Measurements from ENCODE around the gene URI1. TPM values are rescaled to one million over a fixed set of nuclear protein-coding genes. Genes with fewer than 3 reads are reported as not detected.

URI1 gene
- total and polyA plus RNA-seq, 2 experiments from 2014 or later: 16.2 to 58.1 TPM

GRCh38 chr19:30062065-30062906, 120.2 kb downstream of the URI1 start:
- no peak for DNase-seq
- Histone ChIP-seq H3K9me2 (ENCODE audit: insufficient read depth) (no peaks in the 10 kb centered on the region), H3K4me3 (no peak overlapping the region), H3K27ac (no peak overlapping the region), H3K27me3 (replicated peaks; ENCODE audit: insufficient read depth) (no peaks in the 10 kb centered on the region), H3K4me2 (ENCODE audit: unreplicated experiment) (no peak overlapping the region), H3K36me3 (ENCODE audit: low read depth) (no peaks in the 10 kb centered on the region), H3K4me1 (ENCODE audit: insufficient read depth) (no peaks in the 10 kb centered on the region), H4K20me1 (ENCODE audit: insufficient read depth) (no peaks in the 10 kb centered on the region), H3F3A (ENCODE audit: insufficient read depth) (no peaks in the 10 kb centered on the region), H3K9ac (no peak overlapping the region), H3K9me3 (ENCODE audit: low read depth) (no peaks in the 10 kb centered on the region), H3K79me2 (ENCODE audit: insufficient read depth) (no peaks in the 10 kb centered on the region), H2AFZ (no peak overlapping the region)
- 64 to 70% methylated on average over 16 of the region's 16 CpGs for WGBS, 2 experiments (ENCODE audit: low coverage in 1 of 2, low lambda C conversion rate in 2 of 2, missing lambda C conversion rate in 2 of 2)
- TF ChIP-seq EZH2 (IDR thresholded peaks at IDR 0.05; ENCODE audit: insufficient read depth, poor library complexity, severe bottlenecking) (no peak), EZH2phosphoT487 (IDR thresholded peaks at IDR 0.05; ENCODE audit: insufficient read depth, low read depth) (no peak)
- in situ Hi-C loops (cut with MboI): no loop called here

GRCh38 chr19:30062907-30063649, 121.0 kb downstream of the URI1 start:
- WGBS, 2 experiments (ENCODE audit: low coverage in 1 of 2, low lambda C conversion rate in 2 of 2, missing lambda C conversion rate in 2 of 2): 47 to 48% methylated on average over 6 to 11 of the region's 11 CpGs
- H3K36me3 ChIP-seq (ENCODE audit: low read depth): no peaks in the 10 kb centered on the region
- H3K9me3 ChIP-seq (ENCODE audit: low read depth): no peaks in the 10 kb centered on the region
- no peak overlapping the region for H2AFZ ChIP-seq
- H3K9me2 ChIP-seq (ENCODE audit: insufficient read depth): no peaks in the 10 kb centered on the region
- H3K27me3 ChIP-seq (replicated peaks; ENCODE audit: insufficient read depth): no peaks in the 10 kb centered on the region
- H3K27ac ChIP-seq: no peak overlapping the region
- TF ChIP-seq EZH2 (IDR thresholded peaks at IDR 0.05; ENCODE audit: insufficient read depth, poor library complexity, severe bottlenecking) (no peak), EZH2phosphoT487 (IDR thresholded peaks at IDR 0.05; ENCODE audit: insufficient read depth, low read depth) (no peak)
- no peaks in the 10 kb centered on the region for H3F3A ChIP-seq (ENCODE audit: insufficient read depth)
- no peak overlapping the region for H3K9ac ChIP-seq
- no peak for DNase-seq
- no peak overlapping the region for H3K4me3 ChIP-seq
- H3K4me1 ChIP-seq (ENCODE audit: insufficient read depth): no peaks in the 10 kb centered on the region
- no peak overlapping the region for H3K4me2 ChIP-seq (ENCODE audit: unreplicated experiment)
- in situ Hi-C loops (cut with MboI): no loop called here
- H4K20me1 ChIP-seq (ENCODE audit: insufficient read depth): no peaks in the 10 kb centered on the region
- H3K79me2 ChIP-seq (ENCODE audit: insufficient read depth): no peaks in the 10 kb centered on the region

GRCh38 chr19:30063650-30064347, 121.8 kb downstream of the URI1 start:
- Histone ChIP-seq H4K20me1 (ENCODE audit: insufficient read depth) (no peaks in the 10 kb centered on the region), H3K9me3 (ENCODE audit: low read depth) (no peaks in the 10 kb centered on the region), H3K9ac (no peak overlapping the region), H3K27ac (no peak overlapping the region), H3K9me2 (ENCODE audit: insufficient read depth) (no peaks in the 10 kb centered on the region), H3F3A (ENCODE audit: insufficient read depth) (no peaks in the 10 kb centered on the region), H3K4me1 (ENCODE audit: insufficient read depth) (no peaks in the 10 kb centered on the region), H3K4me3 (no peak overlapping the region), H3K27me3 (replicated peaks; ENCODE audit: insufficient read depth) (no peaks in the 10 kb centered on the region), H3K36me3 (ENCODE audit: low read depth) (no peaks in the 10 kb centered on the region), H2AFZ (no peak overlapping the region), H3K4me2 (ENCODE audit: unreplicated experiment) (no peak overlapping the region), H3K79me2 (ENCODE audit: insufficient read depth) (no peaks in the 10 kb centered on the region)
- 59 to 62% methylated on average over 13 of the region's 13 CpGs for WGBS, 2 experiments (ENCODE audit: low coverage in 1 of 2, low lambda C conversion rate in 2 of 2, missing lambda C conversion rate in 2 of 2)
- TF ChIP-seq EZH2 (IDR thresholded peaks at IDR 0.05; ENCODE audit: insufficient read depth, poor library complexity, severe bottlenecking): no peak
- TF ChIP-seq EZH2phosphoT487 (IDR thresholded peaks at IDR 0.05; ENCODE audit: insufficient read depth, low read depth): no peak
- in situ Hi-C loops (cut with MboI): no loop called here
- no peak for DNase-seq

GRCh38 chr19:30064348-30064699, 122.3 kb downstream of the URI1 start:
- no peak for TF ChIP-seq EZH2phosphoT487 (IDR thresholded peaks at IDR 0.05; ENCODE audit: insufficient read depth, low read depth)
- no peak for TF ChIP-seq EZH2 (IDR thresholded peaks at IDR 0.05; ENCODE audit: insufficient read depth, poor library complexity, severe bottlenecking)
- H3K9me2 ChIP-seq (ENCODE audit: insufficient read depth): no peaks in the 10 kb centered on the region
- H3K4me1 ChIP-seq (ENCODE audit: insufficient read depth): no peaks in the 10 kb centered on the region
- in situ Hi-C loops (cut with MboI): no loop called here
- H4K20me1 ChIP-seq (ENCODE audit: insufficient read depth): no peaks in the 10 kb centered on the region
- no peaks in the 10 kb centered on the region for H3K36me3 ChIP-seq (ENCODE audit: low read depth)
- no peak for DNase-seq
- H3K9ac ChIP-seq: no peak overlapping the region
- H3F3A ChIP-seq (ENCODE audit: insufficient read depth): no peaks in the 10 kb centered on the region
- no peak overlapping the region for H2AFZ ChIP-seq
- H3K4me3 ChIP-seq: no peak overlapping the region
- no peak overlapping the region for H3K27ac ChIP-seq
- no peaks in the 10 kb centered on the region for H3K27me3 ChIP-seq (replicated peaks; ENCODE audit: insufficient read depth)
- 34 to 52% methylated on average over 16 to 19 of the region's 19 CpGs for WGBS, 2 experiments (ENCODE audit: low coverage in 1 of 2, low lambda C conversion rate in 2 of 2, missing lambda C conversion rate in 2 of 2)
- H3K4me2 ChIP-seq (ENCODE audit: unreplicated experiment): no peak overlapping the region
- no peaks in the 10 kb centered on the region for H3K79me2 ChIP-seq (ENCODE audit: insufficient read depth)
- H3K9me3 ChIP-seq (ENCODE audit: low read depth): no peaks in the 10 kb centered on the region

Data from GM23248 (cell line).